LHCN-M2 (cell line): ENCODE measurements around the gene CDH3. TPM values are rescaled to one million over a fixed set of nuclear protein-coding genes. Genes with fewer than 3 reads are reported as not detected.

Experiments
- DNase-seq: peaks from one replicate; pipeline ENCODE4 v3.0.0-alpha.2; 2012; ENCODE audit warnings: low read depth
- total RNA-seq: library from RNA; depleted of rRNA; stranded (reverse); fragments of >200 nt; gene quantifications from 2 replicates; pipeline ENCODE4 v1.2.3, GENCODE V29; 2014; rRNA removed

Gene CDH3
- total RNA-seq, 1 experiment from 2014 or later = not detected

DNA sequence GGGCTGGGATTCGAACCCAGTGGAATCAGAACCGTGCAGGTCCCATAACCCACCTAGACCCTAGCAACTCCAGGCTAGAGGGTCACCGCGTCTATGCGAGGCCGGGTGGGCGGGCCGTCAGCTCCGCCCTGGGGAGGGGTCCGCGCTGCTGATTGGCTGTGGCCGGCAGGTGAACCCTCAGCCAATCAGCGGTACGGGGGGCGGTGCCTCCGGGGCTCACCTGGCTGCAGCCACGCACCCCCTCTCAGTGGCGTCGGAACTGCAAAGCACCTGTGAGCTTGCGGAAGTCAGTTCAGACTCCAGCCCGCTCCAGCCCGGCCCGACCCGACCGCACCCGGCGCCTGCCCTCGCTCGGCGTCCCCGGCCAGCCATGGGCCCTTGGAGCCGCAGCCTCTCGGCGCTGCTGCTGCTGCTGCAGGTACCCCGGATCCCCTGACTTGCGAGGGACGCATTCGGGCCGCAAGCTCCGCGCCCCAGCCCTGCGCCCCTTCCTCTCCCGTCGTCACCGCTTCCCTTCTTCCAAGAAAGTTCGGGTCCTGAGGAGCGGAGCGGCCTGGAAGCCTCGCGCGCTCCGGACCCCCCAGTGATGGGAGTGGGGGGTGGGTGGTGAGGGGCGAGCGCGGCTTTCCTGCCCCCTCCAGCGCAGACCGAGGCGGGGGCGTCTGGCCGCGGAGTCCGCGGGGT, 92.1 kb downstream of the CDH3 start, which contains the start of gene CDH1:
Gene CDH1, plus strand, starts transcription at position 247 of the 684 bp plus-strand sequence. Its CDS starts 124 bp downstream, at position 371.
- DNase-seq = no peak

DNA sequence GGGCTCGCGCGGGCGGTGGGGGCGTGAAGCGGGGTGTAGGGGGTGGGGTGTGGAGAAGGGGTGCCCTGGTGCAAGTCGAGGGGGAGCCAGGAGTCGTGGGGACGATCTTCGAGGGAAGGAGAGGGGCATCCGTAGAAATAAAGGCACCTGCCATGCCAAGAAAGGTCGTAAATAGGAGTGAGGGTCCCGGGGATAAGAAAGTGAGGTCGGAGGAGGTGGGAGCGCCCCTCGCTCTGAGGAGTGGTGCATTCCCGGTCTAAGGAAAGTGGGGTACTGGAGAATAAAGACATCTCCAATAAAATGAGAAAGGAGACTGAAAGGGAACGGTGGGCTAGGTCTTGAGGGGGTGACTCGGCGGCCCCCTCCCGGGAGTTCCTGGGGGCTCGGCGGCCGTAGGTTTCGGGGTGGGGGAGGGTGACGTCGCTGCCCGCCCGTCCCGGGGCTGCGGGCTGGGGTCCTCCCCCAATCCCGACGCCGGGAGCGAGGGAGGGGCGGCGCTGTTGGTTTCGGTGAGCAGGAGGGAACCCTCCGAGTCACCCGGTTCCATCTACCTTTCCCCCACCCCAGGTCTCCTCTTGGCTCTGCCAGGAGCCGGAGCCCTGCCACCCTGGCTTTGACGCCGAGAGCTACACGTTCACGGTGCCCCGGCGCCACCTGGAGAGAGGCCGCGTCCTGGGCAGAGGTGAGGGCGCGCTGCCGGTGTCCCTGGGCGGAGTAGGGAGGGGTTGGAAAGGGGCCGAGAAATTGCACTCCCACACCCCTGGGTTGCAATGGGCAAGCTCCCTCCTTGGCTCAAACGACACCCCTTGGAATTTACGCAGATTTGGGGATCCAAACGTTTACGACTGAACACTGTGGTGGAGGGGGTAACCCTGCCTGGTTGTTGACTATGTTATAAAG, 92.9 kb downstream of the CDH3 start:
- DNase-seq = no peak

DNA sequence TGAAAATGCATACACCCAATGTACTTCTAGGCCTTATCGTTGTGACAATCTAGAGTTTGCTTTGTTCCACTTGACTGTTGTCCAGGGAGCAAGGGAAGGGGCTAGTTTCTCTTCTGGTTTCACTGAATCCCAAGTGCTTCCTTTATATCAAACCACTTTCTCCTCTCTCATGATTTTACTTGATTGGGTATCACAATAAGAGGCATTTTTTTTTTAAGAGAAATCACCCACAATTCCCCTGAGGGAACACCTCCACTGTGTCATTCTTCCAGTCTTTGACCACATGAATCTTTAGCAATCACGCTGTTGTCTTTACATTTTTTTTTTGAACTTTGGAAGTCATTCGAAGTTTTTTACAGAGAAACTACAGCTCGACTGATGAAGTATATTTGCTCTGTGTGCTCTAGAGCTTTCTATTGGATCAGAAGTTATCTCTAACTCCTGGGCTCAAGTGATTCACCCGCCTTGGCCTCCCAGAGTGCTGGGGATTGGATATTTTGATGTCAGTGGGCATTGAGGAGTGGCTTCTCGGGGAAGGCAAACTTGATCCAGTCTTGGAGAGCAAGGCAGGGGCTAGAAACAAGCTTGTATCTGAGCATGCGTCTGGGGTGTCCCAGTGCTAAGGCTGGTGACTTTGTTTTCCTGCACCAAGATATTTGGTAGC, 95.0 kb downstream of the CDH3 start:
- peak; percentile 7 for DNase-seq

DNA sequence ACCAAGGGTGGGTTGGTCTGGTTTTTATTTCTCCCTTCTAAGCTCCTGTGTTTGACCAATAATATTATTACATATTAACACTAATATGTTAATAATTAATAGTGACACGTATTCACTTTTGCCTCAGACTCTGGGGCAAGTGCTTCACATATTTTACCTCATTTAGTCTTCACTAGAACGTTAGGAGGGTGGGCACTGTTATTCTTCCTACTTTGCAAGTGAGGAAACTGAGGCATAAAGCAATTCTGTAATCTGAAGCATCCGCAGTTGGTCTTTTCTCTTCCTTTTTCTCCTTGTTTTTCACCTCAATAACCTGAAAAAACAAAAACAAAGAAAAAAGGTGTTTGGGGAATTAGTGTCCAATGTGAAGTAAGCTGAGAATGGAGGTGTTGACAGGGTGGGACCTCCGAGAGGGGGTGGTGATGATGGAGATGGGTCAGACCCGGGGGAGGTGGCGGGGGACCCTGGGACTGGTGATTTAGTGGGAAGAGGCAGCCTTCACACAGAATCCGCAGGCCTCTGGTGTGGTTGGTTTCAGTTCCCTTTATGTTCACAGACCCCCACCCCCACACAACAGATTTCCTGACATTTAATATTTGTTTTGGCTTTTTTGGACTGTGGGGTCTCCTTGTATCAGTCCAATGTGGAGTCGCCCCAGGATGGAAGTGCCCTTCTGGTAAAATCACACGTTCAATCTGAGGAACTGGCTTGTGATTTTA, 95.7 kb downstream of the CDH3 start:
- DNase-seq = no peak

DNA sequence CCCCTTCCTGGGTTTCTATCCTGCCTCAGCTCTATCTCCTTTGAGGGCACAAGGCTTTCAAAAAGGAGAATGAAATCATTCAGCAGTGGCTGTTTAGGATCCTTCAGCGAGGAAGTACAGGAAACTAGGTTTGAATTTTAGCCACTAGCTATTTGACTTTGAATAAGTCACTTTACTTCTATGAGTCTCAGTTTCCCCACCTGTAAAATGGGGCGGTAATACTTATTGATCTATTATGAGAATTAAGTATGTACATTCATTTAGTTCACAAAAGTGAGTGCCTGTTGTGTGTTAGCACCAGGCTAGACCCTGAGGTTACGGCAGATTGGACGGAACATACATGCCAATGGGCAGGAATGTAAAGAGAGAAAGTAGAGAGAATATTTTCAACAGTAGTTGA, 98.6 kb downstream of the CDH3 start:
- DNase-seq = no peak

DNA sequence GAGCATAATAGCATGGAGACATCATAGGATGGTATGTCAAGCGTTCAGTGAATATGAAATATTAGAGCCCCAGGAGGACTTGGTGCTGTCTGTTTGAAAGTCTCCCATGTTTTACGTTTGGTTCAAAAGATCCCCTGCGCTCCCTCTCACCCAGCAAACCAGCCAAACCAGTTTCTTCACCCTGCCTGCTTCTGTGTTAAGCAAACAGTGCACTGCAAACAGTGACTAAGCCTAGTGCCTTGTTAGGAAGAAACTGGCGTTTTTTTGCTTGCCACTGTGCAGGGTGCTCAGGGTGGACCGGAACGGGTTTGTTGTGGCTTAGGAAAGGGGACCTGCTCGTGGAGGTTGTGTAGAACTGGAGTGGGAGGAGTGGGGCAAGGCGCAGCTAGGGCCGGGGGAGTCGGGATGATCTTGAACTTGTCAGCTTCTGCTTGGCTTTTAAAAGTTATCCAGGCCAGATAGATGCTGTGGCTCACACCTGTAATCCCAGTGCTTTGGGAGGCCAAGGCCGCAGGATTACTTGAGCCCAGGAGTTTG, 99.7 kb downstream of the CDH3 start:
- no peak for DNase-seq

DNA sequence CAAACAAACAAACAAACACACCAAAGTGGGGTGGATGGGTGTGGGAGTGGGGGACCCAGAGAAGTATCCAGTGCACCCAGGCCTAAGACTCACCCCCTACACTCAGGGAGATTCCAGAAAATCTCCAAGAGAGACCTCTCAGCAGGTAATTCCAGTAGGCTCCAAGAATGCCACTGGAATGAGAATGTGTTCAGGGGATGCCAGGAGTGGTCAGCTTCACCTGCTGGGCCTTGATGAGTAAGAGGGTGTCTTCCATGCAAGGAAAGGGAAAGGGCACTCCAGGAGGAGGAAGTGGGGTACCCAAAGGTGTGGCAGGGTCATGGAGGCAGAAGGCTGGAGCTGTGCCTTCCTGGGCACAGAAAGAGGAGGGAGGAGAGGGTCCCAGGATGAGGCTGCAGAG, 101.8 kb downstream of the CDH3 start:
- DNase-seq = no peak

DNA sequence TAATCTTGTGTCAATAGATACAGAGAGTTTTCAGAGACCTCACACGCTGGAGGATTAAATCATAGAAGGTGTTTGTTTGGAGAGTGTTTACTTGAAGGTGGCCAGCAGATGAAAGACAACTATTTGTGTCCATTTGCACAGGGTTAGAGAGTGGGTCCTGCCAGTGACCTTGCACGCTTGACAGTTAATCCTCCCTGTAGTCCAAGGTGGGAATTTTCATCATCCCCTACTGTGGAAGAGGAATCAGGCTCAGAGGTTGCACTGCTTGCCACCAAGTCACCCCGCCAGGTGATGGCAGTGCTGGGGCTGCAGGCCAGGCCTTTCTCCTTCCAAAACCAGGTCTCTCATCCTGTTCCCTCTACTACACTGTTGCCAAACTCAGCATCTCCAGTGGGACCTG, 104.3 kb downstream of the CDH3 start:
- no peak for DNase-seq

Other genes starting within 250 kb of the CDH3 start
- gene SMPD3, start 196.8 kb upstream of the CDH3 start, total RNA-seq = 0.17 TPM in 1 of 2 replicates, not detected in the other
- gene ZFP90, start 106.0 kb upstream of the CDH3 start, total RNA-seq = 27.6 and 38.7 TPM in 2 replicates
- not detected in 2 replicates for gene CDH1, start 92.0 kb downstream of the CDH3 start, total RNA-seq
- 14.6 and 14.9 TPM in 2 replicates for gene TANGO6, start 198.2 kb downstream of the CDH3 start, total RNA-seq